Measurements from ENCODE around the gene ZNF423.

The ZNF423 gene

DNA sequence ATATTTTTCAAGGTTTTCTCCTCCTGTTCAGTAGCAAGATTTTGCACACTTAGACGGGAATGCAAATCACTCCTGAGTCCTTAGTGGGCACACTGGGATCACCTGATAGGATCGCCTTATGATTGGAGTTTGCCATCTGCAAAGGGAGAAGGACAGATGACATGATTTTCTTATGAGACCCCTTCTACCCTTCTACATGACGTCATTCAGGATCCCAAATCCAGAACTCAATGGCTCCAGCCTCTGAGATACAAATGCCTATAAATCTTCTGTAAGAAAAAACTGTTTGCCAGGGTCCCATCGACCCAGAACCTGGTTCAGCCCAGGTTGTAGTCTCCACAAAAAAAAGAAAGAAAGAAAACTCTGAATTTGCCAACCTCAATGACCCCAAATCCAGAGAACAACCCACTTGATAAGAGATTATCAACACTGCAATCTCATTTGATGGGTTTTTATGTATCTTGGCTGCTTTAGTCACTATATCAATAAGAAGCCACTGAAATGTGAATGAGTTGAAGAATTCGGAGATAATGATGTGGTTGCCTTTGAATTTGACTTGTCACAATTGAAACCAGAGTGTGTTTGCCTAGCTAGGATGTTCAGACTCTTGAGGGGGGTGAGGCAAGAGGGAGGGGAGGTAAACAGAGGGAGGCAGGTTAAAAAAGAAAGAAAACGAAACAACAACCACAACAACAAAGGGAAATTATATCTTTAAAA is 6.7 kb downstream of the ZNF423 start:
- DNase-seq (ENCODE audit: low read depth in 1 of 2, low spot score in 1 of 2), result no peak

DNA sequence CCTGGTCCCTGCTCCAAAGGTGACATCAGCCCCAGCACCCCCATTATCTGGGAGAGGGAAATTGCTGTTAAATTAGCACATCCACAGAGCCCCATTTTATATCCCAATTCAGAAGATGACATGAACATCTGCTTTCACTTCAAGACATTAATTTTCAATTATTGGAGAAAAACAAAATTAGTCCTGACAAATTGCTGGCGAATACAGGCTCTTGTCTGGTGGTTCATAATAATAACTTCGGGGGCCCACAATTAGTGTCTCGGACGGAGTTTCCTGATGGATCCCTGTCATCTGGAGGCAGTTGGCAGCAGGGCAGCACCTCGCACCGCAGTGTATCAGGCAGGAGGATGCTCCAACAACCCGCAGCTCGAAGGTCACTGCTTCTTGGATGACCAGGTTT is 7.4 kb downstream of the ZNF423 start:
- no peak for DNase-seq (ENCODE audit: low read depth in 1 of 2, low spot score in 1 of 2)

DNA sequence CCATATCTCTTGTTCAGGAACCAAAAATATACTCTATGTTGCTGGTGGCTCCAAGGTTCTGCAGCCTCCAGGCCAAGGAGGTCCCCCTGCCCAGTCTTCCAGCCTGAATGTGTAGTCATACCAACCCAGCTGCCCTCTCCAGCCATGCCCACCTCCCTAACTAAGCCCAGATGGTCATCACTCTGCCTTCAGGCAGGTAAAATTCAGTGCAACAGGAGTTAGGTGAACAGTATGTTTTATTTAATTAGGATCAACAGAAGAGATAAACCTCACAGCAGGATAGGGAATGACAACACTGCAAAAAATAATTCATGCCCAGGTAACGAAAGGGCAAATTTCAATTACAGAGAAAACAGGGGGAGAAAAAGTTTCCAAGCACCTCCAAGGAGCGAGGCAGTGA is 9.1 kb downstream of the ZNF423 start:
- no peak for DNase-seq (ENCODE audit: low read depth in 1 of 2, low spot score in 1 of 2)

DNA sequence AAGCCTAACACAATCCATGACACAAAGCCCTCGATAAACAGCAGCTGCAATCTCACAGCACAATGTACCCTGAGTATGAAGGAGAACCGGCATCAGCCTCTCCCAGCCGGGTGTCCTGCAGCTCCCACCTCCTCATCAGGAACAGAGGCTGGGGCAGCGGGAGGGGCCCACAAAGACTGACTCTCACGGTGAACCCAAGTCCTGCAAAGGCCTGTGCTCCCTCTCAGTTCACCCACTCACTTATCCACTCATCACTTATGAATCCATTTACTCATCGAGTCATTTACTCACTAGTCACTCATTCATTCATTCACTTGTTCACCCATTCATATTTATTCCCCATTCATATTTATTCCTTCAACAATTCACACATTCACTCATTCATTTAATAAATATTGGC is 11.6 kb downstream of the ZNF423 start:
- DNase-seq (ENCODE audit: low read depth in 1 of 2, low spot score in 1 of 2), result no peak

DNA sequence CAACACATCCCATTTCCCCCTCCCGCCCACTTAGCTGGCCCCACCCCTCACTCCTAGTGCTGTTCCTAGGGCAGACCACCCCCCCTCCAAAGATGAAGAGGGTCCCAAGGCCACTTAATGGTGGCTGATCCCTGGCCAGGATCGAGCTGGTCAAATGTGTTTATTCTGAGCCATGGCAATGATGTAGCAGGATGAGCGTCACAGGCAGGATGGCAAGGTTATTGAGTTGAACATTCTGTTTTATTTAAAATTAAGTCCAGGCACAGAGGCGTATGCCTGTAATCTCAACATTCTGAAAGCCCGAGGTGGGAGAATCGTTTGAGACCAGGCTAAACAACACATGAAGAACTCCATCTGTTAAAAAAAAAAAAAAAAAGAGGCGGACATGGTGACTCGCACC is 12.2 kb downstream of the ZNF423 start:
- no peak for DNase-seq (ENCODE audit: low read depth in 1 of 2, low spot score in 1 of 2)

DNA sequence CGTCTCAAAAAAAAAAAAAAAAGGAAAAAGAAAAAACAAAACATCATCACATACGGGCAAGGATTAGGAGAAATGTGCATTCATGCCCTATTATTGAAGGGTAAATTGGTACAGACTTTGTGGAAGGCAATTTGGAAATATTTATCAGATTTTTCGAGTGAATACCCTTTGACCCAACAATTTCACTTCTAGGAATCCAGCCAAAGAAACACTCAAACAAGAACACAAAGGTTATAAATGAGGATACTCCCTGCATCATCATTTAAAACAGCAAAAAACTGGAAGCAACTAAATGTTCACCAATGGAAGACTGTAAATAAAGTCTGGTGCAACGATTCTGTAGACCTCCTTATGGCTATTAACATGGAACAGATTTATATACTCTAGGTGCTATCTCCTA is 12.9 kb downstream of the ZNF423 start:
- DNase-seq (ENCODE audit: low read depth in 1 of 2, low spot score in 1 of 2), result no peak

DNA sequence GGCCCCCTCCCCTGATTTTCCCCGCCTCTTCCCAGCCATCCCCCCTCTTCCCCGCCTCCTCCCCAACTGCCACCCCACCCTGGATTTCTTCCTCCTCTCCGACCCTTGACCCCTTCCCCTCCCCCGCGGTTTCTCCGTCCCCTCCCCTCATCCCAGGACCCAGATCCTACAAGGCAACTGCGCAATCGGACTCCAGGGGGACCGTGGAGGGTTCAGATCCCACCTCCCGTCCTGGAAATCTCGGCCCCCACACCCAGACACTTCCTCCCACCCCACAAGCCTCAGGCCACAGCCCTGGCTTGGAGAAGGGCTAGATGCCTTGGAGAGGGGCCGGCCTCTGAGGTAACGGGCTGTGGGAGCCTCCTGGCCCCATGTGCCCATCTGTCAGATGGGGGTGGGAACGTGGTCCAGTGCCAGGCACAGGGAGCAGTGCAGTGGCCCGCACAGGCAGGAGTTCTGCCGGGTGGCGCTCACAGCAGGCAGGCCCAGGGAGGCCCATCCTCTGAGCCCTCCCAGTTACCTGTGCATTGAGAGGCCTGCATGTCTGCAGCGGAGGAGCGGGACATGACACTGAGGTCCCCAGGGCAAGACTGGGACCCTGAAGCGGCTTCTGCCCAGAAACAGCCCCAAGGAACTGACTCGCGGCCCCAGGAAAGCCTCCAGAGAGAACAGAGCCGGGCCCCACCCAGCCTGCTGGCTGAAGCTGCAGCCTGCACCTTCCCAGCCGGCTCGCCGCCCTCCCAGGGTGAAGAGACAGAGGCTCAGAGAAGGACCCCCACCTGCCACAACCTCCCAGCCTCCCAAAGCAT is 16.7 kb downstream of the ZNF423 start:
- DNase-seq (ENCODE audit: low read depth in 1 of 2, low spot score in 1 of 2), result no peak

DNA sequence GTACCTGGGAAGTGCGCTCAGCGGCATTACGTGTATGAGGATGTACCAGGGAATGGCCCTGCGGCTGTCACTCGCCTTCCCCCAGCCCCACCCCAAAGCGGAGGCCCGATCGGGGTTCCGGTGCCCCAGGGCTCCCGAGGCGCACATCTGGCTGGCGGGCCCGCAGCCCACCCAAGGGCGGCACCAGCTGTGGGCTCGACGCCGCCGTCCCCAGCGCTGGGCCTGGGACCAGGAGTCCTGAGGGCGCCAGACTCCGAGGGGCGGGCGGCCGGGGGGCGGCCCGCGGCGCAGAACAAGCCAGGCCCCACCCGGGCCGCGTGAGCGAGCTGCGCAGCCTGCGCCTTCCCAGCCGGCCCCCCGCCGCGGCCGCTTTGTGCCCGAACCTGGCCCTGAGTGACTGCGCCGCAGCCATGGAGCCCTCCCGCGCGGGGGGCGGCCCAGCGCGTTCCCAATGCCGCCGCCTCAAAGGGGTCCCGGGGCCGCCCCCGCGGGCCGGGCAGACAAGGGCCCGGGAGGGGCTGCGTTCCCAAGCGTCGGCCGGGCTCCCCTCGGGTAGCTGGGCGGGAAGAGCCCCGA is 17.4 kb downstream of the ZNF423 start:
- DNase-seq (ENCODE audit: low read depth in 1 of 2, low spot score in 1 of 2), result no peak

DNA sequence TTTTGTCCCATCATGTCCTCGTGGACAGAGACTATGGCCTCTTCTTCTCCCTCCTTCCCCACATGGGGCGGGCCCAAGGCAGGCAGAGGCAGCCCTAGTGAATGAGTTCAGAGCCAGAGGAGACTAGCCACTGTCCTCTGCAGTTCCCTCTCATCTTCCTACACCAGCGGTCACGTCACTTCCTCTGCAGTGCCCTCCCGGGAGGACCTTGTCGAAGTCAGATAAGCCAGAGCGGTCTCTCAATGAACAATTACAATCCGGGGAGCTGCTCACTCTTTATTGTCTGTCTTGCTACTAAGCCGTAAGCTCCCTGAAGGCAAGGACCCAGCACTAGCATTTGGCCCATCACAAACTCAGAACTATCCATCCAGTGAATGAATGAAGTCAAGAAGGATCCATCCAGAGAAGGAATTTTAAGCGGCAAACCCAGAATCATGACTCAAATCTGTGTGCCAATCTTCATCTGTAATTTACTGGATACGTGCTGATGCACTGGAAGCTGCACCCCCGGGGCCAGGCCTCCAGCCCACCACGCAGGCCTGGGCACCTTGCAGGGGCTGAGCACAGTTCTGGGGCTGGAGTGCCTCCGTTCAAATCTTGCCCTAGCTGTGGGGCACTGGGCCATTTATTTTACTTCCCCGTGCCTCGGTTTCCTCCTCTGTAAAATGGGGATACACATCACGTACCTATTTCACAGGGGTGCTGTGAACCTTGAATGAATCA is 18.1 kb downstream of the ZNF423 start:
- DNase-seq (ENCODE audit: low read depth in 1 of 2, low spot score in 1 of 2), result no peak

DNA sequence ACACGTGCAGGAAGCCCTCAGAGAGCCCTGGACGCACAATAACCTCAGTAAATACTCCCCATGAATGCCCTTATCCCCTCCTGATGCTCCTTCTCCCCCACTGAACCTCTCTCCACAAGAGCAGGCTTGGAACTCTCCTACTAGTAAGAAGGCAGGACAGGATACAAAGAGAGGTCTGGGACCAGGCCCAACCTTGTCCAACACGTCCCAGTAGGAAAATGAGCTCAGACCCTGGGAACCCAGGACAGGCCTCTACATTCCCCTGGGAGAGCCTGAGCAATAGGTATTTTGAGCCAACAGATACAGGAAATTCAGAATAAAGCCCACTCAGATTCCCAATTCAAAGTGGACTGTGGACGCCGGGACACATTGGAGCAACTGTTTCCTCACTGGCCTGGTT is 19.2 kb downstream of the ZNF423 start:
- no peak for DNase-seq (ENCODE audit: low read depth in 1 of 2, low spot score in 1 of 2)

DNA sequence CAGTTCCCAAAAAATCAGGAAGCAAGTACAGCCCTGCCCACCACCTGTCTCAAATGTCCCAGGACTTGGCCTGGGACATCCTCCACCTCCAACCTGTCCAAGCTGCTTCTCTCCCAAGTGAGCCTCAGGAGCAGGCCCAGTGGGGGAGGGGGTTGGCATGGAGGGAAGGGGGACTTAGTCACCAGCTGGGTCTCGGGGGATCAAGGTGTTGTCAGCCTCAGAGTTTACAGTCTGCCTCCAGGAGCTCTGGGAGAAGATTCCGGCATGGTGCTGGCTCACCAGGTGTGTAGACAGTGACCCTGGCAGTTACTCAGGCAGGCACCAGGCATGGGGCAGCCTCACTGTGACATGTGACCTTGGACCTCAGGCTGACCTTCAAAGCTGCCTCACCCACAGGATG is 19.7 kb downstream of the ZNF423 start:
- DNase-seq (ENCODE audit: low read depth in 1 of 2, low spot score in 1 of 2), result no peak

DNA sequence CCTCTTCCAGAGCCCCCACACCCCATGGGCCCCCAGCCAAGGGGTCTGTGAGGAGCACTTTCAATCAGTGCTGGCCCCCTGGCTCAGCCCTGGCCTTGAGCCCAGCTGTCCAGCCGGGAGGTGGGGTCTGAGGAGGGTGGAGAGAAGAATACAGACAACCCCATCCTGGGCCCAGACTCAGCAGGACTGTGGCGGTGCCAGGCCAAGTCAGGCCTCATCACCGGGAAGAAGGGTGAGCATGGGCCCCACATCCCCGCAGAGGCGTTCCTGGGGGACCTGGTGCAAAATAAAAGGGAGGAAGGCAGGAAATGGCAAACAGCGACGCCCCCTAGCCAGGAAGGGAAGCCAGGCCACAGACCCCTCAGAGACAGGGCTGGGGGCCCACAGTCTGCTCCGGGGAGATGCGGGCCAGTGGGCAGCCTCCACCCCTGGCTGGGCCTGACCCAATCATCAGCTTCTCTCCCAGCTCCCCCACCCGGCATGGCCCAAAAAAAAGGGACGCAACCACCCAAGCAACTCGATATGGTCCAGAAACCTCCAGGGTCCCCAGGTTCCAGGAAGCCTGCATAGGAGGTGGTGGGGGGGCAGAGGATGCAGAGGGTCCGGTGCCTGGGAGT is 20.6 kb downstream of the ZNF423 start:
- no peak for DNase-seq (ENCODE audit: low read depth in 1 of 2, low spot score in 1 of 2)

DNA sequence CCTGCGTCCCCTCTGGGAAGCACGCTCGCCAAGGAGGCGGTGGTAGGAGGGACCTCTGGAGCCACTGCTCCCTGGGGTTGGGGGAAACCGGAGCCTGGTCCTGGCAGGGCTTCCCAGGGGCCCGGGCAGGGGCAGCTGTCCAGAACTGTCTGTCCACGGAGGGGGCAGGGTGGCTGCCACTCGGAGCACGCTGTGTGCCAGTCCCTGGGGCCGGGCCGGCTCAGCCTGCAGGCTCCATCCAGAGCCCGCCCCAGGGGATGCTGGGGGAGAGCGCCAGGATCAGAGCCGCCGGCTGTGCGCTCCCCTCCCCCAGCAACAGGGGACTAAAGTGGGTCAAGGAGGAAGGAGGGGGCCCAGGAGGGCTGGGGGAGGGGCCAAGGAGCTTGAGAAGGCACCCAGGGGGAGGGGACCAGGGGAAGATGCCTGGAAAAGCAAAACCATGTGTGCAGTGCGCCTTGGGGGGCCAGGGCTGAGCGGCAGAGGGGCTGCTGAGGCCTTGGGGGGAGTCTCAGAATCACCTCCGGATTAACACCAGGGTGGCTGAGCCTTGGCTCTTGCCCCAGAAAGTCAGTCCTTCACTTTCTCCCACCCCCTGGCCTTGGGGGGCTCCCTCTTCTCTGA is 21.3 kb downstream of the ZNF423 start:
- DNase-seq (ENCODE audit: low read depth in 1 of 2, low spot score in 1 of 2), result no peak

DNA sequence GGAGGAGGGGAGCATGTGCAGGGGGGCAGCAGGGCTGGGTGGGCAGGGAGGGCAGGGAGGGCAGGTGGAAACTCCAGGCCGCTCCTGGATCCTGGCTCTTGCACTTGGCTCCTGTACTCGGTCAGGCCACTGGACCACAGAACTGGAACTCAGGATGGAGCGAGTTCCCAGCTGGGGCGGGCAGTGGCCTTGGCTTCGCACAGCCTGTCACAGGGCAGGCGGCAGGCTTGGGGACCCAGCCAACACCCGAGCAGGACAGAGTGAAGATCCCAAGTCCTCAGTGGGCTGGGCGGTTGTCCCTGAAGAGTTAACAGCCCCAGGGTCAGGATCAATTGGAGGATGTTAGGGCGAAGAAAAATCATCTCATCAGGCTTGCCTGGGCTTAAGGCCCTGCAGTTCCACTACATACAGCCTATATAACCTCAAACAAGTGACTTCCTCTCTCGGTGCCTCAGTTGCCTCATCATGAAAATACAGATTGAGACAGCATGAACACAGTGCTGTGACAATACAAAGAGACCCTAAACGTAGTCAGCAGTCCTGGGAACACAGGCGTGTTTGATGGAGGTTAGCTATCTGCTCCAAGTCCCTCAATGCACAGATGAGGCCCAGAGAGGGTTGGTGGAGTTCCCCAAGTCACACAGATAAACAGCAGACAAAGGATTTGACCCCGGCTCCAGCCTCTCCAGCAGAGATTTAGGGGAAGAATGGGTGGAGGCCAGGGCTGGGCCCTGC is 21.9 kb downstream of the ZNF423 start:
- DNase-seq (ENCODE audit: low read depth in 1 of 2, low spot score in 1 of 2), result no peak

DNA sequence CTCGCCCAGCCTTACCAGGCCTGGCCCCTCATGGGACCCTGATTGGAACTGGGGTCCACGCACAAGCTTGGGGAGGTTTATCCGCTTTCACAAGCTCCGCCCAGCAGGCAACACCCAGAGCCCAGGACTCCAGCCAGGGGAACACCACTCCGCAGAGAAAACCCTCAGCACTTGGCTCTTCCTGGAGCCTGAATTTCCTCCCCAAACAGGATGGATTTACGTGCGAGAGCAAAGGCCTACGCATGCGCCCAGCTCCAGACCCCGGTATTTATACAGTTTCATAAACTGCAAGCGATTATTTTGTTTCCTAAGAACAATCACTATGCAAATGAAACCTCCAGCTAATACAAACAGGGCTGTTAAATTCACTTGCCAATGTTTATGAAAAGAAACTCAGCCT is 22.8 kb downstream of the ZNF423 start:
- no peak for DNase-seq (ENCODE audit: low read depth in 1 of 2, low spot score in 1 of 2)

DNA sequence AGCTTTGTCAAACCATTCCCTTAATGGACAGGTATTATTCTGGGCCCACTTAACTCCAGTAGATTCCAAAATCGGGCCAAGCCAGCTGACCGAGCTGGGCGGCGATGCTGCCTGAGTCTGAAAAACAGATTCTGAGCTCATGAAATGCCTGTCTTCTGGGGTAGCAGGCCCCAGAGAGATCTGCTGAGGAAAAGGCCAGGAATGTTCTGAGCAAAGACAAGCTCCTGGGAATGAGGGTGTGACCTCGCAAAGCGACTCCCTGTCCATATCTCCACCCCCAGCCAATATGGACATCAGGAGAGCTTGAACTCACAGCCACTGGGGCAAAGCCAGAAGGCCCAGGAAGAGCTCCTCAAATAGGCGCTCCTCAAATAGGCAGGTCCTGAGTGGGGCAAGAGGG is 23.7 kb downstream of the ZNF423 start:
- DNase-seq (ENCODE audit: low read depth in 1 of 2, low spot score in 1 of 2), result no peak

DNA sequence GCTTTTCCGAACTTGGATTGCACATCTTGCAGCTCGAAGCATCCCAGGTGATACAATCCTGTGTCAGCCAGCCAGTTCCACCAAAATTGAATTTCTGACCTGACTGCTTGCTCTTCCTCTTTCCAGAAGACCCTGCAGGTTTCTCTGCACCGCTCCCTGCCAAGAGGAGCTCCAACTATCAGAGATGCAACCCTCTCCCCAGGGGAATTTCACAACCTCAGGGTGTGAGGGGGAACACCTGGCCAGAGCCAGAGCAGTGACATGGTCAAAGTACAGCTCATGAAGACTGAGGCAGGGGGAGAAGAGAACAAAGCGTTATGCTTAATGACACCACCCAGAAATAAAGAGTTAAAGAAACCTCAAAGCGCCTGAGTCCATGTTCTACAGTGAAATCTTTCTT is 25.0 kb downstream of the ZNF423 start:
- DNase-seq (ENCODE audit: low read depth in 1 of 2, low spot score in 1 of 2), result no peak

DNA sequence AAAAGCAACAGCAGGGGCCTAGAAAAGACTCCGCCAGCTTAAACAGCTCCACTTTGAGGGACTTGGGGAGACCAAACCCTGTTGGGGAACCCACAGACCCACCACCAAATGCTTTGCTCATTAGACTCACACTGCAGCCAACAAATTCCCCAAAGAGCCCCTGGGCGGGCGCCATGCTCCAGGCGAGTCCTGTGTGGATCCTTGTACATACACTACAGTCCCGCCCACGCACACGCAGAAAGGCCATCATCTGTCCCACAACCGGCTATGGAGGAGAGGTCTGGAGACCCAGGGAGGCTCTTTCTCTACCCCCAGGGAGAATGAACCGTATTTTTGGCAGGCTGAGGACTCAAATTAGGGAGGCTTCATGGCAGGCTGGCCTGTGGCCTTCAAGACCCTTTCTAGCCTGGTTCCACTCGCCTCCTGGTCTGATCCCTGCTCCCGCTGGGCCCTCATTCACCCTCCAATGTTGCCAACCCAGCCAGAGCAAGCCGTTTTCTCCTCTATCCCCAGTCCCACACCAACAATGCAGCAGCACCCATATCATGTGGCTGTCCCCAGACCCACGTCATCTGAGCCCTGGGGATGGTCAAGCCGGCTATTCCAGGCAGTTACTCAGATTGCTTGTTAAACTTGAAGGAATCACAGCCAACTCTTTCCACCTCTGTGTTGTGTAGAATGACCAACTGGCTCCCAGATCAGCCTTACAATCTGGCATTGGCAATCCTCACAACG is 27.2 kb downstream of the ZNF423 start:
- DNase-seq (ENCODE audit: low read depth in 1 of 2, low spot score in 1 of 2), result no peak

DNA sequence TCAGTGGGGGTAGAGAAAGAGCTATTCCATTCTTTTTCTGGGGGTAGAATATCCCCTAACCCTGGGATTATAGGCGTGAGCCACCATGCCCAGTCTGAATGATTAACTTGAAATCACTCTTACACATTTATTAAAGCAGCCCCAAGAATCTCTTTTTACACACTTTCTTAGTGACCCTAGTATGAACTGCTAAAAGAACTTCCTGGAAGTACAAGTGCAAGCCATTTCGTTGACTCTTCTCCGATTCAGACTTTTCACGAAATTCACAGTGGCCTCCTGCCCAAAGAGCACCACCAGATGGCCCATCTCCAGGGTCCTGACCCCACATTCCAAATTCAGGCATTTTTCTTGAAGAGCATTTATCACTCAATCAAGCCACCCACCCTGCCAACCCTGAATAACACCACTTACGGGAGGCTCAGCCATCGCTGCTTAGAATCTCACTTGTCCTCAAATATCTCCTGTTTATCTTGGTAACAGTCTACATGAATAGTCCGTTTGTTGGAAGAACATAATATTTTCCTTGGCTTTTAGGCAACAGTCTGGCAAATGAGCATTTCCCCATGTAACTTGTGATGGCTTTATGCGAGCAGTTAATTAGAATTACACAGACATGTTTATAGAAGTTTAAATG is 28.0 kb downstream of the ZNF423 start:
- DNase-seq (ENCODE audit: low read depth in 1 of 2, low spot score in 1 of 2), result no peak
